Breast epithelium (tissue), 4 donors: ENCODE results near the gene DNAJC9. TPM values are rescaled to one million over a fixed set of nuclear protein-coding genes. Genes with fewer than 3 reads are reported as not detected.

Experiments used
- DNase-seq, 2 donors: peaks; one replicate each; pipeline ENCODE4 v3.0.0-alpha.2; 2019; ENCODE audit warnings: low spot score in 2 of 2
- H3K27ac ChIP-seq, 2 donors: fragments of 200-600 bp; sonication (generic) in 1 of 2; one replicate each; pipeline ENCODE4 v1.5.1; 2016 to 2019; ENCODE audit warnings: mild to moderate bottlenecking in 1 of 2
- H3K27me3 ChIP-seq, 2 donors: fragments of 200-600 bp; sonication (generic) in 1 of 2; one replicate each; pipeline versions ENCODE4 v1.5.1 to v1.6.0; 2017 to 2019; ENCODE audit warnings: control low read depth in 1 of 2, mild to moderate bottlenecking in 1 of 2
- H3K36me3 ChIP-seq: fragments of 200-600 bp; one replicate; pipeline ENCODE4 v1.5.1; 2019
- H3K4me1 ChIP-seq, 2 donors: fragments of 200-600 bp; sonication (generic); one replicate each; pipeline ENCODE4 v1.5.1; 2016 to 2019; ENCODE audit warnings: control low read depth in 1 of 2
- H3K4me3 ChIP-seq, 3 donors: fragments of 200-600 bp; sonication (generic); 1 replicate in 2 of 3; 2 replicates in 1 of 3; pipeline ENCODE4 v1.5.1; 2016 to 2019; ENCODE audit warnings: mild to moderate bottlenecking in 3 of 3, moderate library complexity in 2 of 3
- H3K9me3 ChIP-seq, 2 donors: fragments of 200-600 bp; sonication (generic) in 1 of 2; one replicate each; pipeline ENCODE4 v1.5.1; 2016 to 2019; ENCODE audit warnings: control low read depth in 1 of 2
- CTCF ChIP-seq, 3 donors: fragments of 450-650 bp; IDR thresholded peaks; one replicate each; pipeline ENCODE4 v1.5.1; 2016 to 2017; ENCODE audit warnings: antibody characterized with exemption in 3 of 3, mild to moderate bottlenecking in 3 of 3, moderate library complexity in 3 of 3
- POLR2A ChIP-seq: fragments of 450-650 bp; IDR thresholded peaks from one replicate; pipeline ENCODE4 v1.6.1; 2016; ENCODE audit warnings: antibody characterized with exemption, mild to moderate bottlenecking, moderate library complexity
- POLR2AphosphoS5 ChIP-seq, 3 donors: sonication (generic); formaldehyde crosslinking; IDR thresholded peaks; one replicate each; pipeline ENCODE4 v1.6.1; 2017; ENCODE audit warnings: antibody characterized with exemption in 3 of 3
- intact Hi-C: fragments of 100-400 bp; cut with DNase I; formaldehyde crosslinking; loops from one replicate; pipeline ENCODE4 v1.15.1; 2023; ENCODE audit warnings: low total_unique reads
- total RNA-seq, 3 donors: library from RNA; depleted of rRNA; stranded (reverse); fragments of >200 nt; gene quantifications; one replicate each; pipeline ENCODE4 v1.1.0, GENCODE V29; 2016

DNAJC9 gene
- total RNA-seq, 3 donors from 2014 or later: 17.3 to 24.3 (median 19.0) TPM

- intact Hi-C loops: no loop called here
- H3K27me3 ChIP-seq: no peaks in the 10 kb centered on the region
- TF ChIP-seq POLR2A (no peak), CTCF (IDR thresholded peaks at IDR 0.05) (no peak), POLR2AphosphoS5 (IDR thresholded peaks at IDR 0.05) (no peak)
- H3K4me1 ChIP-seq: no peaks in the 10 kb centered on the region
- H3K9me3 ChIP-seq: no peaks in the 10 kb centered on the region
- no peak for DNase-seq
- H3K36me3 ChIP-seq: no peaks in the 10 kb centered on the region
- peak overlapping the region; percentile 93 for H3K27ac ChIP-seq
- peak overlapping the region; percentile 61 to 96 (median 78) for H3K4me3 ChIP-seq
Measured at GRCh38 chr10:73253225-73253555, 6.1 kb upstream of the DNAJC9 start.

- H3K27me3 ChIP-seq: no peaks in the 10 kb centered on the region
- DNase-seq: peak; percentile 90 to 96
- H3K9me3 ChIP-seq: no peaks in the 10 kb centered on the region
- peak within 1 kb of the TSS; percentile 61 to 96 (median 78) for H3K4me3 ChIP-seq
- peak within 1 kb of the TSS; percentile 93 for H3K27ac ChIP-seq
- intact Hi-C loops: no loop called here
- H3K36me3 ChIP-seq: no peaks in the 10 kb centered on the region
- no peaks in the 10 kb centered on the region for H3K4me1 ChIP-seq
- TF ChIP-seq CTCF (IDR thresholded peaks at IDR 0.05) (peak in 1 of 3 donors; percentile 13), POLR2A (peak; percentile 45), POLR2AphosphoS5 (IDR thresholded peaks at IDR 0.05) (peak; percentile 77 to 92 (median 85))
Measured at GRCh38 chr10:73252445-73253224, 5.6 kb upstream of the DNAJC9 start, which contains the start of gene MRPS16. MRPS16 (minus strand) TSS chr10:73252644; CDS start chr10:73252482, 162 bp downstream.

GRCh38 chr10:73251683-73252444, 4.8 kb upstream of the DNAJC9 start:
- H3K36me3 ChIP-seq: no peaks in the 10 kb centered on the region
- peak overlapping the region; percentile 61 to 96 (median 78) for H3K4me3 ChIP-seq
- no peak for TF ChIP-seq CTCF (IDR thresholded peaks at IDR 0.05)
- TF ChIP-seq POLR2AphosphoS5 (IDR thresholded peaks at IDR 0.05): no peak
- TF ChIP-seq POLR2A: no peak
- H3K27ac ChIP-seq: peak overlapping the region; percentile 93
- DNase-seq: no peak
- H3K9me3 ChIP-seq: no peaks in the 10 kb centered on the region
- H3K27me3 ChIP-seq: no peaks in the 10 kb centered on the region
- intact Hi-C loops: no loop called here
- no peaks in the 10 kb centered on the region for H3K4me1 ChIP-seq

- Histone ChIP-seq H3K4me3 (no peak overlapping the region), H3K9me3 (no peaks in the 10 kb centered on the region), H3K27ac (peak overlapping the region; percentile 89 to 93), H3K36me3 (no peaks in the 10 kb centered on the region), H3K4me1 (no peaks in the 10 kb centered on the region), H3K27me3 (no peaks in the 10 kb centered on the region)
- intact Hi-C loops: no loop called here
- no peak for TF ChIP-seq POLR2AphosphoS5 (IDR thresholded peaks at IDR 0.05)
- no peak for TF ChIP-seq CTCF (IDR thresholded peaks at IDR 0.05)
- TF ChIP-seq POLR2A: no peak
- DNase-seq: no peak
Measured at GRCh38 chr10:73248259-73248724, 1.2 kb upstream of the DNAJC9 start.
